Embryonic facial prominence (tissue), 1 donor: ENCODE data around the gene ZNF407.

Experiments
- DNase-seq: peaks from one replicate; pipeline ENCODE4 v3.0.0-alpha.2; 2016; ENCODE audit errors: extremely low spot score

Gene ZNF407

DNA sequence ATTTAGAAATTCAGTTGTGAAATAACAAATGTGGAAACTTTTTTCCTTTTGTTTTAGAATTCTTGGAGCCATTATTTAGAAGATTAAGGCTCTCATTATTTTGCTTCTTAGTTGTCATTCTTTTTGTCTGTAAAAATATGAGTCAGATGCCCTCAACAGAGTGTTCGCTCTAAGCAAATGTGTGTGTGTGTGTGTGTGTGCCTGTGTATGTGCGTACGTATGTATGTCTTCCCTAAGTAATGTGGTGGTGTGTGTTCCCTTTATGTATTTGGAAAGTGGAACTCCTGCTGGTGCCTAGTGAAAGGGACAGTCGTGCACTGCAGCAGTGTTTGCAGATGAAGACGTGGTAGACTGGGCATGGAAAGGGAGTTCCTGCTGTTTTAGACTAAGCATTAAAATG lies 27.5 kb downstream of the ZNF407 start:
- DNase-seq: no peak

DNA sequence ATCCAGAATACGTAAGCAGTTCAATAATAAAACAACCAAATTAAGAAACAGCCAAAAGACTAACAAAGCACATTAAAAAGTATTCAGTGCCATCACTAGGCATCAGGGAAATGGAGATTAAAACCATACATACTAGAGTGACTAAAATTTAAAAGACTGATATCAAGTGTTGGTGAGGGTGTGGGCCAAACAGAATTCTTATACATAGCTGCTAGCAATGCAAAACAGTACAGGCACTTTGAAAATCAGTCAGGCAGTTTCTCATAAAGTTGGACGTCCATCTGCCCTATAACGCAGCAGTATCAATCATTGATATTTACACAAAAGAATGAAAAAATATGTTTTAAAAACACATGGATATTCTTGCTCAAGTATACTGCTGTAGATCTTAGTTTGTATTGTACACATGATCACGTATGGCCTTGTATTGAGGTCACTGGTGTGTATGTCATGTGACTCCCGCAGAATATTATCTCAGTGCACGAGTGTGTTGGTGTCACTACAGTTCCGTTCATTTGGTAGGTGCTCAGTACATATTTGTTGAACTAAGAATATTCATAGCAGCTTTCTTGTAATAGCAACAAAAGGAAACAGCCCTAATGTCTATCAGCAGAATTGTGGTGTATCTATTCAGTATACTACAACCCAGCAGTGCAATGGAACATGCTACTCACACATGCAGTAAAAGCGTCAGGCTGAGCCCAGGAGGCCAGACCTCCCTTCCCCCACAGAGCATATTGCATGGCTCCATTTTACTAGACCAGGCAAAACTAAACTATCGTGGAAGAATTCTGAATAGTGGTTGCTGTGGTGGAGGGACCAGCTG lies 28.6 kb downstream of the ZNF407 start:
- DNase-seq: no peak

GRCh38 chr18:74630804-74631203 lies 33.1 kb downstream of the ZNF407 start:
- no peak for DNase-seq

DNA sequence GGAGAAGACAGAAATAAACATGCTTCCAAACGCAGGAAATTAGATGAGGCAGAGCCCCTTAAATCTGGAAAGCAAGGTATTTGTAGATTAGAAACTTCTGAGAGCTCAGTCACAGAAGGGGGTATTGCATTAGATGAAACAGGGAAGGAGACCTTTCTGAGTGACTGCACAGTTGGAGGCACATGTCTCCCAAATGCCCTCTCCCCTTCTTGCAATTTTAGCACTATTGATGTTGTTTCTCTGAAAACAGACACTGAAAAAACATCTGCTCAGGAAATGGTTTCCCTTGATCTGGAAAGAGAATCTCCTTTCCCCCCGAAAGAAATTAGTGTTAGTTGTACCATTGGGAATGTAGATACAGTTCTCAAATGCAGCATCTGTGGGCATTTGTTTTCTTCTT lies 33.5 kb downstream of the ZNF407 start:
- no peak for DNase-seq

DNA sequence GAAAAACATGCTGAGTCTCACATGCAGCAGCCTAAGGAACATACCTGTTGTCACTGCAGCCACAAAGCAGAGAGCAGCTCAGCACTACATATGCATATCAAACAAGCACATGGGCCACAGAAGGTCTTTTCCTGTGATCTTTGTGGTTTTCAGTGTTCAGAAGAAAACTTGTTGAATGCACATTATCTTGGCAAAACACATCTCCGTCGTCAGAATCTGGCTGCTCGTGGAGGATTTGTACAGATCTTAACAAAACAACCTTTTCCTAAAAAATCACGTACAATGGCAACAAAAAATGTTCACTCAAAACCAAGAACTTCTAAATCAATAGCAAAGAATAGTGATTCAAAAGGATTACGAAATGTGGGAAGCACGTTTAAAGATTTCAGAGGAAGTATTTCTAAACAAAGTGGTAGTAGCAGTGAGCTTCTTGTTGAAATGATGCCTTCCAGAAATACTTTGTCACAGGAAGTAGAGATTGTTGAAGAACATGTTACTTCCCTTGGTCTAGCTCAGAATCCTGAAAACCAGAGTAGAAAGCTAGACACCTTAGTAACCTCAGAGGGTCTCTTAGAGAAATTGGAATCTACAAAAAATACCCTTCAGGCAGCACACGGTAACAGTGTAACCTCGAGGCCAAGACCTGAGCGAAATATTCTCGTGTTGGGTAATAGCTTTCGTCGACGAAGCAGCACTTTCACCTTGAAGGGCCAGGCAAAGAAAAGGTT lies 34.1 kb downstream of the ZNF407 start:
- no peak for DNase-seq

DNA sequence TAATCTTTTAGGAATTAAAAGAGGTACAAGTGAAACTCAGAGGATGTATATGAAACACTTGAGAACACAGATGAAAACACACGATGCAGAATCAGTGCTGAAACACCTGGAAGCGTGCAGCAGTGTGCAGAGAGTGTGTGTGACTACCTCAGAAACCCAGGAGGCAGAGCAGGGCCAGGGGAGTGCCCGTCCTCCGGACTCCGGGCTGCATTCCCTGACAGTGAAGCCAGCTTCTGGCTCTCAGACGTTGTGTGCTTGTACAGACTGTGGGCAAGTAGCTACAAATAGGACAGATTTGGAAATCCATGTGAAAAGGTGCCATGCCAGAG lies 34.6 kb downstream of the ZNF407 start:
- DNase-seq: no peak

DNA sequence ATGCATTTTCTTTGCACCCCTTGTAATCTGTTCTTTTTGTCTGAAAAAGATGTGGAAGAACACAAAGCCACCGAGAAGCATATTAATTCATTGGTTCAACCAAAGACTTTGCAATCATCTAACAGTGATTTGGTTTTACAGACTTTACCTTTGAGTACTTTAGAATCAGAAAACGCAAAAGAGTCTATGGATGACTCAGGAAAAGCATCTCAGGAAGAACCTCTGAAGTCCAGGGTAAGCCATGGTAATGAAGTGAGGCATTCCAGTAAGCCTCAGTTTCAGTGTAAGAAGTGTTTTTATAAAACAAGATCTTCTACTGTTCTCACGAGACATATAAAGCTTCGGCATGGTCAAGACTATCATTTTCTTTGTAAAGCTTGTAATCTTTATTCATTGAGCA lies 35.2 kb downstream of the ZNF407 start:
- no peak for DNase-seq

DNA sequence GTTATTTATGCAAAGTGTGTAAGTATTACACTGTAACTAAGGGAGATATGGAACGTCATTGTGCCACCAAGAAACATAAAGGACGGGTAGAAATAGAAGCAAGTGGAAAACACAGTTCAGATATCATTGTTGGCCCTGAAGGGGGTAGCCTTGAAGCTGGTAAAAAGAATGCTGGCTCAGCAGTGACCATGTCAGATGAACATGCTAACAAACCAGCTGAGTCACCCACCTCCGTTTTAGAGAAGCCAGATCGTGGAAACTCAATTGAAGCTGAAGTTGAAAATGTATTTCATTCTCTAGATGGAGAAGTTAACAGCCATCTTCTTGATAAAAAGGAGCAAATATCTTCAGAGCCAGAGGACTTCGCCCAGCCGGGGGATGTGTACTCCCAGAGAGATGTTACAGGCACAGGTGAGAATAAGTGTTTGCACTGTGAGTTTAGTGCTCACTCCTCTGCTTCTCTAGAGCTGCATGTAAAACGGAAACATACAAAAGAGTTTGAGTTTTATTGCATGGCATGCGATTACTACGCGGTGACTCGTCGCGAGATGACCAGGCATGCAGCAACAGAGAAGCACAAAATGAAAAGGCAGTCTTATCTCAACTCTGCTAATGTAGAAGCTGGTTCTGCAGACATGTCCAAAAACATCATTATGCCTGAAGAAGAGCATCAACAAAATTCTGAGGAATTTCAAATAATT lies 36.1 kb downstream of the ZNF407 start:
- DNase-seq: no peak

GRCh38 chr18:74635224-74635975 lies 37.7 kb downstream of the ZNF407 start:
- DNase-seq: no peak

- no peak for DNase-seq
These were observed 39.4 kb downstream of the ZNF407 start for GRCh38 chr18:74637070-74637469.

GRCh38 chr18:74638210-74638609 lies 40.5 kb downstream of the ZNF407 start:
- no peak for DNase-seq

DNA sequence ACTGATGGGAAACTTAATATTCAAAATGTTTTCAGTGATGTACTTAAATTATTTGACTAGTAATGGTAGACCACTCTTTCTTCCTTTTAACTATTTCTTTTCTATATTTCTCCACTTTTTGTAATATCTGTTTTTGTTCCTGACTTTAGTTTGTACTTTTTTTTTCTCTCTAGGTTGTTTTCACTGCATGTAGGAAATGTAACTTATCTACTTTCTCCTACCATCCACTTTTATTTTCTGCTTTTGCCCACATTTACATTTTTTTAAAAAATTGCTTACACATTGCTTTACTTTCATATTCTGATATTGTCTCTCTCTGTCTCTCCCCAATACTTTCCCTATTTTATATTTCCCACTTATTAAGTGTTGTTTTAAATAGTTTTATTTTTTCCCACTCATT lies 47.0 kb downstream of the ZNF407 start:
- no peak for DNase-seq

DNA sequence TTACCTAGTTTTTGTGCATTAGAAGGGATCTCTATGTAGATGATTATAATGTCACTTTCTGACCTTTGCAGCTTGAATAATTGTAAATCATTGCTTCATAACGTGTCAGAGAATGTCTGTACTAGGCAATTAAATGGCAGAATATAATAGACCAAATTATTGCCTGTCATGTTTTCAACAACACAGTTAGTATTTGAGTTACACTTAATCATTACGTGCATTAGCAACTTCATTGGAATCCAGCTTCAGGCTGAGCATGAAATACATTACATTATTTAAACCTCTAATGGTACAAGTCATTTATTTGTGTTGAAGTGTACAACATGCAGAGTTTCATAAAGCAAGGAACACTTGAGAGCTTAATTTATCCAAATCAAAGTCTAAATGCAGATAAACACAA lies 48.0 kb downstream of the ZNF407 start:
- DNase-seq: no peak

- DNase-seq: no peak
These were observed 53.9 kb downstream of the ZNF407 start for GRCh38 chr18:74651327-74652128.

- no peak for DNase-seq
These were observed 54.8 kb downstream of the ZNF407 start for GRCh38 chr18:74652392-74652988.

GRCh38 chr18:74654638-74655037 lies 57.0 kb downstream of the ZNF407 start:
- DNase-seq: peak; percentile 50

GRCh38 chr18:74661008-74661407 lies 63.3 kb downstream of the ZNF407 start:
- no peak for DNase-seq

DNA sequence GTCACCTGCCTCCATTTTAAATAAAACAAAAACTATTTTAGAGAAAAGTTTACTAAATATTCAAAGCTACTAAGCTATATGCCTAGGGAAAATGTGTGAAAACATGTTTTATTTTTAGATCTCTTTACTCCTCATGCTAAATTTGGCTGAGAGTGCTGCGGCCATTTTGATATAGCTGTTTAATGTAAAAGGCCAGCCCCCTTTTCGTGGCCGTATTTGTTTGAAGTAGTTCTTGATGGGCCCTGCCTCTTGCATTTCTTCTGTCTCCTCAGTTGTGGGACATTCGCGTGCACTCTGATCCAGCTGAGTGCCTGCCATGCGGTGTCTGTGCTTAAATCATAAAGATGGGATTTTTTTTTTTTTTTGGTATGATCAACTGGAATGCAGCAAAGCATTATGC lies 64.0 kb downstream of the ZNF407 start:
- DNase-seq: no peak

DNA sequence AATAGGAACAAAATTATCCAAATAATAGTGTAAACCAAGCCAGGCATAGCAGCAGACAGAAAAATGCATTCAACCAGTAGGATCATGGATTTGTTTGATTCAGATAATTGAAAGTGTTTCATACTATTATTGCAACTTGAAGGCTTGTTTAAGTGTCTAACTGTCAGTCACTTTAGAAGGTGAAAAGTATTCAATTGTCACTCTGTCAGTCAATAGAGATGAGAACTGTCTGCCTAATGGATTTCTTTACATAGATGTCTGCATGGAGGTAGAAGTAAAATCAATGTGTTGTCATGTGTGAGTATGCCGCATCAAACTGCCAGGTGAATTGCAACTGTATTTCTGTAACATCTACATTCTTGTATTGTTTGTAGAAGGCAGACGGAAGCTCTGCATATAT lies 65.0 kb downstream of the ZNF407 start:
- no peak for DNase-seq

GRCh38 chr18:74665346-74665745 lies 67.7 kb downstream of the ZNF407 start:
- DNase-seq: no peak

DNA sequence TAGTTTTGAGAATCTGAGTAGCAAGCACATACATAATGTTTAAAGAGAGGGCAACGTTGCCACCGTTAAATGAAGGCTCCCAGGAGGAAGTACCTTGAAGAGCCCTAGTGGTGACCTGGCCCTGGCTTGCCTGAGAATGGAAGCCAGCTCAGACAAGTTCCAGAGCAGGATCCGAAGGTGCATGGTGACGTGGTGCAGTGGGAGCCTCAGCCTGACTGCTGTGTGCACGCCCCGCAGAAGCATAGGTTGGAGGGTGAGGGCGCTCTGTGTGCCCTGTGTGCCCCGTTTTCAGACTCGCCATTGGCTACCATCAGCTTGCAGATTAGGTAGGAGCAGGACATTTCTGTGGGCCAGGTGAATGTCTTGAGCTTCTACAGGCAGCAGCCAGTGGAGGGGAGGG lies 68.2 kb downstream of the ZNF407 start:
- DNase-seq: no peak
